Cardiac muscle cell (in vitro differentiated cells and primary cell): Measurements from ENCODE around the gene SMTN. TPM values are rescaled to one million over a fixed set of nuclear protein-coding genes. Genes with fewer than 3 reads are reported as not detected.

Experiments used
- DNase-seq, 2 donors: peaks; one replicate each; pipeline versions ENCODE4 v3.0.0 to v3.0.0-alpha.2; 2010 to 2017; ENCODE audit warnings: low read depth in 1 of 2, low spot score in 1 of 2
- H3K27ac ChIP-seq: fragments of 200-600 bp; sonication (generic); 2 replicates; pipeline ENCODE4 v1.5.1; 2016
- H3K27me3 ChIP-seq: fragments of 200-600 bp; sonication (generic); 2 replicates; pipeline ENCODE4 v1.6.0; 2016; ENCODE audit warnings: control low read depth
- H3K36me3 ChIP-seq: fragments of 200-600 bp; sonication (generic); 2 replicates; pipeline ENCODE4 v1.5.1; 2016; ENCODE audit warnings: control low read depth
- H3K4me1 ChIP-seq: fragments of 200-600 bp; sonication (generic); 2 replicates; pipeline ENCODE4 v1.8.1; 2017; ENCODE audit warnings: low read depth, mild to moderate bottlenecking, mixed run types
- H3K4me3 ChIP-seq: fragments of 200-600 bp; sonication (generic); 2 replicates; pipeline ENCODE4 v1.5.1; 2016; ENCODE audit warnings: mild to moderate bottlenecking
- H3K9me3 ChIP-seq: fragments of 200-600 bp; sonication (generic); 2 replicates; pipeline ENCODE4 v1.5.1; 2017; ENCODE audit warnings: low read depth, mild to moderate bottlenecking, control low read depth
- CTCF ChIP-seq: IDR thresholded peaks from 2 replicates; pipeline ENCODE4 v1.5.1; 2012; ENCODE audit warnings: low read depth, mild to moderate bottlenecking, low read length
- polyA plus RNA-seq: library from polyadenylated mRNA; unstranded; fragments of >200 nt; fragmentation: Nextera tagmentation; extraction: Ambion mirVana; gene quantifications from 2 replicates; pipeline ENCODE4 v1.2.1, GENCODE V29; 2016
- total RNA-seq: library from RNA; depleted of rRNA; stranded (reverse); fragments of >200 nt; gene quantifications from 2 replicates; pipeline ENCODE4 v1.2.3, GENCODE V29; 2016

SMTN gene
- total and polyA plus RNA-seq, 2 experiments from 2014 or later = 33.9 to 72.0 TPM

GRCh38 chr22:31148488-31148887, 67.4 kb downstream of the SMTN start:
- Histone ChIP-seq H3K27me3 (no peaks in the 10 kb centered on the region), H3K27ac (no peak overlapping the region), H3K4me1 (no peaks in the 10 kb centered on the region), H3K9me3 (no peaks in the 10 kb centered on the region), H3K36me3 (no peaks in the 10 kb centered on the region), H3K4me3 (no peak overlapping the region)
- no peak for TF ChIP-seq CTCF
- DNase-seq = peak in 1 of 2 donors; percentile 65

GRCh38 chr22:31148953-31149627, 68.0 kb downstream of the SMTN start:
- H3K9me3 ChIP-seq = no peaks in the 10 kb centered on the region
- DNase-seq = peak; percentile 89
- no peak overlapping the region for H3K4me3 ChIP-seq
- H3K4me1 ChIP-seq = no peaks in the 10 kb centered on the region
- no peaks in the 10 kb centered on the region for H3K27me3 ChIP-seq
- H3K36me3 ChIP-seq = no peaks in the 10 kb centered on the region
- peak; percentile 99 for TF ChIP-seq CTCF
- no peak overlapping the region for H3K27ac ChIP-seq

- Histone ChIP-seq H3K27ac (no peak overlapping the region), H3K4me1 (no peaks in the 10 kb centered on the region), H3K27me3 (peaks cover 10% of the 10 kb centered on the region), H3K9me3 (no peaks in the 10 kb centered on the region), H3K36me3 (no peaks in the 10 kb centered on the region), H3K4me3 (no peak overlapping the region)
- peak in 1 of 2 donors; percentile 15 for DNase-seq
- peak; percentile 41 for TF ChIP-seq CTCF
Observed at GRCh38 chr22:31150615-31151014, 69.5 kb downstream of the SMTN start.

- Histone ChIP-seq H3K36me3 (no peaks in the 10 kb centered on the region), H3K9me3 (no peaks in the 10 kb centered on the region), H3K27me3 (peaks cover 22% of the 10 kb centered on the region), H3K27ac (no peak overlapping the region), H3K4me3 (no peak overlapping the region), H3K4me1 (no peaks in the 10 kb centered on the region)
- no peak for TF ChIP-seq CTCF
- DNase-seq = no peak
Observed at GRCh38 chr22:31151872-31152271, 70.8 kb downstream of the SMTN start.

DNA sequence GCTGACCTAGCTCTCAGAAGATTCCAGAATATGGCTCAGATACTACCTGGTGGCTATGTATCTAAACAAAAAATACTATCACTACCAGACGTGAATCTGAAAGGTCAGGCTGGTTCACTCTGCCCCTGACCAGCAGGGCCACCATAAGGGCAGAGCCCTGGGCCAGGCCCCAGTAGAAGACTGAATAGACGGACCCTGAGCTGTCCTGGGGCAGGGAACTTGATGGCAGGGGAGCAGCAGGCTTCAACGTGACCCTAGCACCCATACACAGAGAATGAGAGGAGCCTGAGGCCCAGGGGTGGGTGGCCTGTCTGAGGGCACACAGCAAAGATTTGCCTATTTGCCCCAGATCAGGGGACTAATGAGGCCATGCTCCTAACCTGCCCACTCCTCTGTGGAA, 72.2 kb downstream of the SMTN start:
- H3K27ac ChIP-seq = no peak overlapping the region
- H3K36me3 ChIP-seq = no peaks in the 10 kb centered on the region
- peaks cover 37% of the 10 kb centered on the region for H3K27me3 ChIP-seq
- DNase-seq = no peak
- H3K4me3 ChIP-seq = no peak overlapping the region
- H3K4me1 ChIP-seq = no peaks in the 10 kb centered on the region
- TF ChIP-seq CTCF = no peak
- H3K9me3 ChIP-seq = no peaks in the 10 kb centered on the region

Other genes starting within 250 kb of the SMTN start
- 28.8 and 30.3 TPM in 2 replicates for gene MORC2, start 112.5 kb upstream of the SMTN start, total RNA-seq
- gene MORC2, start 112.5 kb upstream of the SMTN start, polyA plus RNA-seq = 19.4 and 39.4 TPM in 2 replicates
- 54.9 and 85.5 TPM in 2 replicates for gene TUG1, start 112.1 kb upstream of the SMTN start, total RNA-seq
- gene TUG1, start 112.1 kb upstream of the SMTN start, polyA plus RNA-seq = 58.9 and 75.9 TPM in 2 replicates
- 88.8 and 111 TPM in 2 replicates for gene SELENOM, start 26.2 kb downstream of the SMTN start, total RNA-seq
- gene SELENOM, start 26.2 kb downstream of the SMTN start, polyA plus RNA-seq = 84.0 and 97.4 TPM in 2 replicates
- gene INPP5J, start 41.6 kb downstream of the SMTN start, total RNA-seq = 19.8 and 25.9 TPM in 2 replicates
- gene INPP5J, start 41.6 kb downstream of the SMTN start, polyA plus RNA-seq = 21.9 and 26.0 TPM in 2 replicates
- gene PLA2G3, start 59.2 kb downstream of the SMTN start, total RNA-seq = 1.1 and 10.0 TPM in 2 replicates
- gene PLA2G3, start 59.2 kb downstream of the SMTN start, polyA plus RNA-seq = 7.3 TPM in 1 of 2 replicates, not detected in the other
- 20.5 and 26.9 TPM in 2 replicates for gene RNF185, start 78.9 kb downstream of the SMTN start, total RNA-seq
- 30.1 and 30.3 TPM in 2 replicates for gene RNF185, start 78.9 kb downstream of the SMTN start, polyA plus RNA-seq
- 29.4 and 32.8 TPM in 2 replicates for gene LIMK2, start 131.0 kb downstream of the SMTN start, total RNA-seq
- 23.2 and 31.4 TPM in 2 replicates for gene LIMK2, start 131.0 kb downstream of the SMTN start, polyA plus RNA-seq
- gene PIK3IP1, start 211.2 kb downstream of the SMTN start, total RNA-seq = 7.2 and 9.8 TPM in 2 replicates
- gene PIK3IP1, start 211.2 kb downstream of the SMTN start, polyA plus RNA-seq = 6.5 and 12.0 TPM in 2 replicates